NCI-H1105 treated with DMSO at 0.1 percent for 48 hours (cell line): ENCODE results near the gene CEP89.
"Not testable (repeated sequence)": the region's sequence is repeated elsewhere in the genome, so short reads cannot be mapped to it uniquely, and the experiment has no call there.

Experiments
- DNase-seq: peaks from one replicate; lab custom pipeline; 2025; lab: John Stamatoyannopoulos, UW

Gene CEP89

GRCh38 chr19:32971715-32972540 is at the start of gene CEP89, which contains the start of gene FAAP24:
CEP89 (minus strand) TSS chr19:32971958; CDS start chr19:32971874, 84 bp downstream.
FAAP24 (plus strand) TSS chr19:32972242; CDS start chr19:32973197, 955 bp downstream.
- DNase-seq: peak; percentile 99

GRCh38 chr19:33010891-33011290 is 39.1 kb upstream of the CEP89 start:
- not testable (repeated sequence) for DNase-seq

GRCh38 chr19:33008738-33009137 is 37.0 kb upstream of the CEP89 start:
- DNase-seq: no peak

- DNase-seq: peak; percentile 42
These were observed 33.7 kb upstream of the CEP89 start for GRCh38 chr19:33005440-33005839.

GRCh38 chr19:33003424-33004024 is 31.8 kb upstream of the CEP89 start:
- DNase-seq: not testable (repeated sequence)

GRCh38 chr19:33002126-33002865 is 30.5 kb upstream of the CEP89 start:
- DNase-seq: peak; percentile 30

- no peak for DNase-seq
These were observed 29.2 kb upstream of the CEP89 start for GRCh38 chr19:33000910-33001309.

- no peak for DNase-seq
These were observed 28.8 kb upstream of the CEP89 start for GRCh38 chr19:33000510-33000909.

GRCh38 chr19:32998722-32999121 is 27.0 kb upstream of the CEP89 start:
- DNase-seq: no peak

GRCh38 chr19:32997716-32998355 is 26.1 kb upstream of the CEP89 start:
- no peak for DNase-seq

- not testable (repeated sequence) for DNase-seq
These were observed 25.3 kb upstream of the CEP89 start for GRCh38 chr19:32997061-32997464.

GRCh38 chr19:32995966-32996365 is 24.2 kb upstream of the CEP89 start:
- not testable (repeated sequence) for DNase-seq

GRCh38 chr19:32988724-32989123 is 17.0 kb upstream of the CEP89 start:
- DNase-seq: no peak

GRCh38 chr19:32988254-32988653 is 16.5 kb upstream of the CEP89 start:
- DNase-seq: not testable (repeated sequence)

GRCh38 chr19:32982488-32982887 is 10.7 kb upstream of the CEP89 start:
- not testable (repeated sequence) for DNase-seq

- not testable (repeated sequence) for DNase-seq
These were observed 8.0 kb upstream of the CEP89 start for GRCh38 chr19:32979807-32980206.

GRCh38 chr19:32977813-32978212 is 6.1 kb upstream of the CEP89 start:
- not testable (repeated sequence) for DNase-seq

GRCh38 chr19:32977280-32977679 is 5.5 kb upstream of the CEP89 start:
- DNase-seq: no peak

GRCh38 chr19:32976223-32976805 is 4.6 kb upstream of the CEP89 start:
- peak; percentile 58 for DNase-seq

GRCh38 chr19:32971012-32971595 is 654 bp downstream of the CEP89 start:
- DNase-seq: peak; percentile 1

GRCh38 chr19:32969549-32969948 is 2.2 kb downstream of the CEP89 start:
- DNase-seq: no peak
